Upper lobe of left lung (tissue), 6 donors: ENCODE data around the gene PPA1. TPM values are rescaled to one million over a fixed set of nuclear protein-coding genes. Genes with fewer than 3 reads are reported as not detected.

ENCODE experiments used
- ATAC-seq, 2 donors: fragments of 200-7000 bp; cut with Tn5 transposase; one replicate each; pipeline ENCODE4 v1.9.1; 2022; ENCODE audit warnings: mild to moderate bottlenecking in 2 of 2, moderate library complexity in 2 of 2; ENCODE audit not compliant: low FRiP score in 2 of 2
- DNase-seq, 2 donors: peaks; one replicate each; pipeline ENCODE4 v3.0.0-alpha.2; 2019 to 2020
- H3K27ac ChIP-seq, 4 donors: fragments of 200-600 bp; sonication (generic); one replicate each; pipeline ENCODE4 v1.5.1; 2016 to 2019
- H3K27me3 ChIP-seq, 4 donors: fragments of 200-600 bp; sonication (generic); one replicate each; pipeline ENCODE4 v1.5.1; 2017 to 2019
- H3K36me3 ChIP-seq, 4 donors: fragments of 200-600 bp; sonication (generic); one replicate each; pipeline ENCODE4 v1.5.1; 2016 to 2019
- H3K4me1 ChIP-seq, 4 donors: fragments of 200-600 bp; sonication (generic); one replicate each; pipeline ENCODE4 v1.5.1; 2018 to 2019
- H3K4me3 ChIP-seq, 4 donors: fragments of 200-600 bp; sonication (generic); one replicate each; pipeline ENCODE4 v1.5.1; 2017 to 2019; ENCODE audit warnings: mild to moderate bottlenecking in 2 of 4, moderate library complexity in 1 of 4
- H3K9me3 ChIP-seq, 4 donors: fragments of 200-600 bp; sonication (generic); one replicate each; pipeline ENCODE4 v1.5.1; 2018 to 2019
- CTCF ChIP-seq, 6 experiments: fragments of 450-650 bp in 4 of 6; fragments of 200-600 bp in 2 of 6; sonication (generic) in 2 of 6; IDR thresholded peaks; one replicate each; pipeline ENCODE4 v1.5.1; 2016 to 2019; ENCODE audit warnings: antibody characterized with exemption in 6 of 6
- EP300 ChIP-seq, 4 donors: sonication (generic); formaldehyde crosslinking; IDR thresholded peaks; one replicate each; pipeline ENCODE4 v1.5.1; 2017; ENCODE audit warnings: antibody characterized with exemption in 4 of 4, control low read depth in 2 of 4
- POLR2A ChIP-seq, 4 donors: fragments of 450-650 bp; IDR thresholded peaks; one replicate each; pipeline ENCODE4 v1.5.1; 2016 to 2017; ENCODE audit warnings: antibody characterized with exemption in 4 of 4, mild to moderate bottlenecking in 2 of 4
- POLR2AphosphoS5 ChIP-seq, 2 donors: sonication (generic); formaldehyde crosslinking; IDR thresholded peaks; one replicate each; pipeline ENCODE4 v1.5.1; 2017; ENCODE audit warnings: antibody characterized with exemption in 2 of 2
- WGBS, 2 donors: methylation state at CpG; one replicate each; pipeline ENCODE4 v1.1.5; 2017 to 2018; 5-methylcytosine and 5-hydroxymethylcytosine counted together
- total RNA-seq, 6 donors: library from RNA; depleted of rRNA in 4 of 6; stranded (reverse); fragments of >200 nt in 4 of 6; gene quantifications; one replicate each; pipeline versions ENCODE4 v1.1.0 to v1.2.1, GENCODE V29; 2016 to 2021
- donor health status: DM: no; HTN: no; CAD: no; lungs with moderate emphysema.
- donor health status: DM: no; HTN: yes; CAD: no; lungs with severe emphysema.

PPA1 gene
- total RNA-seq, 6 donors from 2014 or later = 46.1 to 205 (median 154) TPM

GRCh38 chr10:70191161-70191971 is 41.9 kb downstream of the PPA1 start:
- Histone ChIP-seq H3K4me3 (no peak overlapping the region), H3K4me1 (peaks cover 39 to 50% (median 49%) of the 10 kb centered on the region in 4 donors), H3K36me3 (peaks cover 0 to 6% (median 0%) of the 10 kb centered on the region in 4 donors), H3K27ac (peak overlapping the region; percentile 66 to 85 (median 76)), H3K27me3 (no peaks in the 10 kb centered on the region), H3K9me3 (no peaks in the 10 kb centered on the region)
- TF ChIP-seq EP300 (IDR thresholded peaks at IDR 0.05) = no peak
- no peak for TF ChIP-seq CTCF (IDR thresholded peaks at IDR 0.05)
- no peak for TF ChIP-seq POLR2AphosphoS5 (IDR thresholded peaks at IDR 0.05)
- TF ChIP-seq POLR2A (IDR thresholded peaks at IDR 0.05) = no peak
- DNase-seq = no peak
- 40 to 52% methylated on average over 4 of the region's 4 CpGs for WGBS, 2 donors
- ATAC-seq = no peak

GRCh38 chr10:70190581-70190980 is 42.6 kb downstream of the PPA1 start:
- Histone ChIP-seq H3K9me3 (no peaks in the 10 kb centered on the region), H3K36me3 (peaks cover 0 to 3% (median 0%) of the 10 kb centered on the region in 4 donors), H3K4me3 (no peak overlapping the region), H3K27ac (peak overlapping the region; percentile 66 to 85 (median 76)), H3K27me3 (no peaks in the 10 kb centered on the region), H3K4me1 (peaks cover 39 to 50% (median 49%) of the 10 kb centered on the region in 4 donors)
- 48 to 84% methylated on average over 2 to 5 of the region's 5 CpGs for WGBS, 2 donors
- DNase-seq (no peak), ATAC-seq (no peak)
- TF ChIP-seq POLR2A (IDR thresholded peaks at IDR 0.05) (no peak), EP300 (IDR thresholded peaks at IDR 0.05) (no peak), POLR2AphosphoS5 (IDR thresholded peaks at IDR 0.05) (no peak)

GRCh38 chr10:70190102-70190501 is 43.1 kb downstream of the PPA1 start:
- Histone ChIP-seq H3K27me3 (no peaks in the 10 kb centered on the region), H3K9me3 (no peaks in the 10 kb centered on the region), H3K4me3 (no peak overlapping the region), H3K27ac (peak overlapping the region; percentile 66 to 85 (median 76)), H3K4me1 (peaks cover 39 to 50% (median 49%) of the 10 kb centered on the region in 4 donors), H3K36me3 (no peaks in the 10 kb centered on the region)
- no peak for TF ChIP-seq POLR2A (IDR thresholded peaks at IDR 0.05)
- TF ChIP-seq POLR2AphosphoS5 (IDR thresholded peaks at IDR 0.05) = no peak
- no peak for TF ChIP-seq EP300 (IDR thresholded peaks at IDR 0.05)
- TF ChIP-seq CTCF (IDR thresholded peaks at IDR 0.05) = no peak
- 65 to 67% methylated on average over 8 of the region's 8 CpGs for WGBS, 2 donors
- DNase-seq (no peak), ATAC-seq (no peak)

GRCh38 chr10:70188768-70189167 is 44.5 kb downstream of the PPA1 start:
- H3K36me3 ChIP-seq = no peaks in the 10 kb centered on the region
- no peak overlapping the region for H3K27ac ChIP-seq
- DNase-seq = no peak
- no peaks in the 10 kb centered on the region for H3K27me3 ChIP-seq
- H3K4me3 ChIP-seq = no peak overlapping the region
- TF ChIP-seq EP300 (IDR thresholded peaks at IDR 0.05) (no peak), CTCF (IDR thresholded peaks at IDR 0.05) (no peak), POLR2AphosphoS5 (IDR thresholded peaks at IDR 0.05) (no peak), POLR2A (IDR thresholded peaks at IDR 0.05) (no peak)
- H3K4me1 ChIP-seq = peaks cover 34 to 46% (median 44%) of the 10 kb centered on the region in 4 donors
- no peak for ATAC-seq
- H3K9me3 ChIP-seq = no peaks in the 10 kb centered on the region
- WGBS, 2 donors = 59 to 67% methylated on average over 1 of the region's 1 CpG

- Histone ChIP-seq H3K27ac (peak overlapping the region in 2 of 4 donors; percentile 5 to 11), H3K27me3 (no peaks in the 10 kb centered on the region), H3K4me1 (peaks cover 20 to 25% (median 23%) of the 10 kb centered on the region in 4 donors), H3K36me3 (no peaks in the 10 kb centered on the region), H3K9me3 (no peaks in the 10 kb centered on the region), H3K4me3 (no peak overlapping the region)
- ATAC-seq (no peak), DNase-seq (no peak)
- TF ChIP-seq POLR2AphosphoS5 (IDR thresholded peaks at IDR 0.05) = no peak
- no peak for TF ChIP-seq CTCF (IDR thresholded peaks at IDR 0.05)
- 47 to 63% methylated on average over 3 of the region's 3 CpGs for WGBS, 2 donors
These were observed 46.7 kb downstream of the PPA1 start for GRCh38 chr10:70186571-70186970.
